GM18951 (cell line): Measurements from ENCODE around the gene NT5C.

Source experiments
- POLR2A ChIP-seq: IDR thresholded peaks from 4 replicates; pipeline ENCODE4 v1.6.1; 2011; ENCODE audit warnings: mild to moderate bottlenecking; ENCODE audit not compliant: insufficient read length, insufficient read depth; ENCODE audit errors: extremely low read depth
- in situ Hi-C: fragments of 300-500 bp; cut with MboI; formaldehyde crosslinking; loops from one replicate; pipeline ENCODE4 v1.12.0; 2022; ENCODE audit warnings: low sequenced_read_pairs, mixed read lengths, inconsistent platforms; ENCODE audit not compliant: unreplicated experiment

Gene NT5C

GRCh38 chr17:75087558-75088453 lies 43.7 kb downstream of the NT5C start, which contains the start of gene SLC16A5:
Gene SLC16A5 (plus strand): TSS chr17:75087954. CDS start chr17:75093637, 5,683 bp downstream.
- in situ Hi-C loops: no loop called here
- TF ChIP-seq POLR2A: peak; percentile 60

GRCh38 chr17:75087182-75087557 lies 44.4 kb downstream of the NT5C start:
- in situ Hi-C loops: no loop called here
- TF ChIP-seq POLR2A: no peak

DNA sequence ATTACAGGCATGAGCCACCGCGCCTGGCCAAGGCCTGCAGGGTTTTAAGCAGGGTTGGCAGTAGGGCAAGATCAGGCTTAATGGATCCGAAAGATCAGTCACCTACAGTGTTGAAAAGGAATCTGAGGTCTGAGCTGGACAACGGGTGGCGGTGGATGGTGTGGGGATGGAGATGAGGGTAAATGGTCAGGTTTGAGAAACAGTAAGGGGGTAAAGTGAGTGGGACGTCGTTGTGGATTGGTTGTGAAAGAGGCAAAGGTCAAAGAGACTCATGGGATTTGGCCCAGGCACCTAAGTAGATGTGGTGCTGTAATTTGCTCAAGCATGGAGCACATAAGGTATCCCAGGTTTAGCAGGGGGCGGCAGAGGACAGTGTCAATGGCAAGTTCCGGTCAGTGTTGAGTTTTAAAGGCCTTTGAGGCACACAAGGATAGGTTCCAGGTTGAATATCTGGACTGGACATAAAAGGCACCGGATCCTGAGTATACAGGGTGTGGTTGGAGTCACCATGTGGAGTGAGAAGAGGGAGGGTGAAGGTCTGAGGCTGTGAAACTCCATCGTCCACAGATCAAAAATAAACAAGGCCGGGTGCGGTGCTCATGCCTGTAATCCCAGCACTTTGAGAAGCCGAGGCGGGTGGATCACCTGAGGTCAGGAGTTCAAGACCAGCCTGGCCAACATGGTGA lies 44.9 kb downstream of the NT5C start:
- in situ Hi-C loops: no loop called here
- no peak for TF ChIP-seq POLR2A

DNA sequence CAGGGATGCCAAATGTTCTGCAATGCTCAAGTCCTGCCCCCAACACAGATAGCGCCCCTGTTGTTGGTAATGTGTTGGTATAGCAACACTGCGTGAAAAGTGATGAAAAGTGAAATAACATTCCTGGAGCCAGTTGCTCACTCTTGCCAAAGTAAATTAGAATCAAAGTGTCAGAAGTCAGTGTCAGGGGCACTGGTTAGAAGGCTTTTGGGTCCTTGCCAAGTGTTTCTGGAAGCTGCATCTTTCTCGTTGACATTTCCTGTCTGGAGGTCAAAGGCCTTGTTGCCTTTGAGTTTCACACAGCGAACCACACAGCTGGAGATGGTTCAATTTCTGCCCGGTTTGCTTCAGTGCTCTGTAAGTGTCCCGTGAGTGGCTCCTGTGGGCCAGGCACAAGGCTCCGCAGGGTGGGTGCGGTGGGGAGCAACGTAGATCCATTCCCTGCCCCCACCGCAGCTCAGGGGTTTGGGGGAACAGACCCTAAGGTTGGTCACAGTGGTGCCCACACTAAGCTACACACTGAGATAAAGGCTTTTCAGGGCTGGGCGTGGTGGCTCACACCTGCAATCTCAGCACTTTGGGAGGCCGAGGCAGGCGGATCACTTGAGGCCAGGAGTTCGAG lies 47.4 kb downstream of the NT5C start:
- no peak for TF ChIP-seq POLR2A
- in situ Hi-C loops: no loop called here

GRCh38 chr17:75082683-75083082 lies 48.9 kb downstream of the NT5C start:
- TF ChIP-seq POLR2A: no peak
- in situ Hi-C loops: no loop called here

DNA sequence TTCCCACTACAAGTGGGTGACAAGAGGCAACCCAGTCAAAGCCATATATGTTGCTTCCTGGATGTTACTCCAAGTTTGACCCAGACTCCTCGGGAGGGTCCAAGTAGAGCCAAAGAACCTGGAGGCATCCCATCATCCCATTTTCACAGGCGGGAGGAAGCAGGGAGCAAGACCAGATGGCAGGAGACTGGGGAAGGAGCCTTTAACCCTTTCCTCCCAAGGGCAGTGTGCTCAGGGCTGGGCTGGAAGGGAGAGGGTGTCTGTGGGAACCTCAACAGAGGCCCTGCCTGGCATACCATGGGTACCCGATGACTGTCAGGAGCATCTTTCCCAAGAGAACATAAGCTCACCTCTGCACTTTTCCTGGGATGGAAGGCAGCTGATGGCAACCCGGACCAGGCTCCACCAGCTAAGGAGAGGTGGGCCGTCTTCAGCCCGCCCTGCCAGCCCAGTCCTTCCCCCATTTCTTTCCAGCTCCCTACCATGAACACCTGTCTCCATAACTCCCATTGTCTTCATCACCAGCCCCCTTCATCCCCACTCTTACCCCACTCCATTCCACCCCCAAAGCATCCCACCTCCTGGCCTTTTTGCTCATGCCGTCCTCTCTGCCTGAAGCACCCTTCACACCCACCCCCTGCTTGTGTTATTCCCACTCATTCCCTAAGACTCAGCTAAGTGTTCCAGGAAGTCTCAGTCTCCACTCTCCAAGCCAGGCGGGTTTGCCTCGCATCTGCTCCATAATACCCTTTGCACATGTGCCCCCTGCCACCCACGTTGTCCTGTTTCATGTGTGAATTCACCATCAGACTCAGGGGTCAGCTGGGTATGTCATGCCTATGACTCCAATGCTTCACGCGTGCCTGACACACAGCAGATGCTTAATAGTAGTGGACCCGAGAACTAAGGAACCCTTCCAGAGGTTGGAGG lies 49.7 kb downstream of the NT5C start:
- TF ChIP-seq POLR2A: no peak
- in situ Hi-C loops: no loop called here
